Skeletal muscle satellite cell (primary cell): ENCODE measurements around the gene NAT9. TPM values are rescaled to one million over a fixed set of nuclear protein-coding genes. Genes with fewer than 3 reads are reported as not detected.

Experiments
- H3K27me3 ChIP-seq: 2 replicates; pipeline ENCODE4 v1.7.0; 2013; ENCODE audit warnings: low read length; ENCODE audit not compliant: control insufficient read depth, insufficient read depth
- H3K36me3 ChIP-seq: 2 replicates; pipeline ENCODE4 v1.7.0; 2013; ENCODE audit warnings: mild to moderate bottlenecking, control low read depth, low read length; ENCODE audit not compliant: insufficient read depth
- H3K4me1 ChIP-seq: 2 replicates; pipeline ENCODE4 v1.7.0; 2013; ENCODE audit warnings: low read length; ENCODE audit not compliant: control insufficient read depth, insufficient read depth
- H3K4me2 ChIP-seq: 2 replicates; pipeline ENCODE4 v1.7.0; 2013; ENCODE audit warnings: mild to moderate bottlenecking, low read length
- H3K4me3 ChIP-seq: 2 replicates; pipeline ENCODE4 v1.7.0; 2013; ENCODE audit warnings: low read length
- H3K9ac ChIP-seq: 2 replicates; pipeline ENCODE4 v1.7.0; 2013; ENCODE audit warnings: mild to moderate bottlenecking, low read depth, low read length, moderate library complexity
- H3K9me3 ChIP-seq: replicated peaks from 2 replicates; pipeline ENCODE4 v1.7.0; 2013; ENCODE audit warnings: mild to moderate bottlenecking, control low read depth, low read length
- total RNA-seq: library from RNA; depleted of rRNA; stranded (reverse); fragments of >200 nt; gene quantifications from 2 replicates; pipeline ENCODE4 v1.2.3, GENCODE V29; 2012; rRNA removed

Gene NAT9, protein sequence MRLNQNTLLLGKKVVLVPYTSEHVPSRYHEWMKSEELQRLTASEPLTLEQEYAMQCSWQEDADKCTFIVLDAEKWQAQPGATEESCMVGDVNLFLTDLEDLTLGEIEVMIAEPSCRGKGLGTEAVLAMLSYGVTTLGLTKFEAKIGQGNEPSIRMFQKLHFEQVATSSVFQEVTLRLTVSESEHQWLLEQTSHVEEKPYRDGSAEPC
- 22.7 and 35.0 TPM in 2 replicates for total RNA-seq

DNA sequence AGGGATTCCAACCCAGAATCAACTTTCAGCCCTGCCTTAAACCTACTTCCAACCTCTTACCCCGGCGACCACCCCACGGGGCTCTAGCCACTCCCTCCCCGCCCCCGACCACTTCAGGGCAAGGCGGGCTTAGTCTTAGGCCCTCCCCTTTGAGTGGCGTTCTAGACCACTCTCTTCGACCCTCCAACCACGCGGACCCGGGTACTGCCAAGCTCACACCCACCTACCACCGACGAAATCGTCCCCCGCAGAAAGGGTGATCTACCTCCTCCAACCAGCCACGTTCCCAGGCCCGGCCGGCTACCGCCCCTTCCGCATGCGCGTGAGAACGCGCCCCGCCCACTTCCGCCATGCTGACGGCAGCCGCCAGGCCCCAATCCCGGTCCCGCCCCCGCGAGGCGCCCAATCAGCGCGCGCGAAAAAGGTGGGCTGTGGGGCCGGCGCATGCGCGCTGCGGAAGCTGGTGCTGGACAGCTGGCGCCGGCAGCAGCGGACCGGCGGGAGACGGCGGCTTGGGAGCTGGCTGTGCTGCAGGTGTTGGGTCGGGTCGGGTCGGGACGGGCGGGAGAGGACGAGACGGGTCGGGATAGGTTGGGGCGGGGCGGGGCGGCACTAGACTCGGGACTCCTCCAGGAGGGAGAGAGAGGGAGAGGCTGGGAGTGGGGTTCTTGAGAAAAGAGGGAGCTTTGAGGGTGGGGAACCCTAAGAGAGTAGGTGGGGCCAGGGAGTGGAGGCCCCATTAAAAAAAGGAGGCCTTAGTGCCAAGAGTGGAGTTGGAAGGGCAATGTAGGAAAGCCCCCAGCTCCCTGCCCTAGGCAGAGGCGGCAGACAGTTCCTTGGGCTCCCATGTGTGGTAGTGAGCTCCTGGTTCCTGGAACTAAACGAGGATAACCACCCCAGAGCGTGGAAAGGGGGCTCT is at the start of gene NAT9:
Gene NAT9, minus strand, starts transcription at position 302 of the 919 bp plus-strand sequence. CDS start 647 bp downstream, outside the sequence.
- Histone ChIP-seq H3K4me3 (peak within 1 kb of the TSS; percentile 97), H3K36me3 (peaks cover 39% of the 10 kb centered on the region), H3K9ac (peak within 1 kb of the TSS; percentile 93), H3K4me1 (peaks cover 28% of the 10 kb centered on the region), H3K4me2 (peak within 1 kb of the TSS; percentile 98), H3K27me3 (no peaks in the 10 kb centered on the region), H3K9me3 (no peaks in the 10 kb centered on the region)

DNA sequence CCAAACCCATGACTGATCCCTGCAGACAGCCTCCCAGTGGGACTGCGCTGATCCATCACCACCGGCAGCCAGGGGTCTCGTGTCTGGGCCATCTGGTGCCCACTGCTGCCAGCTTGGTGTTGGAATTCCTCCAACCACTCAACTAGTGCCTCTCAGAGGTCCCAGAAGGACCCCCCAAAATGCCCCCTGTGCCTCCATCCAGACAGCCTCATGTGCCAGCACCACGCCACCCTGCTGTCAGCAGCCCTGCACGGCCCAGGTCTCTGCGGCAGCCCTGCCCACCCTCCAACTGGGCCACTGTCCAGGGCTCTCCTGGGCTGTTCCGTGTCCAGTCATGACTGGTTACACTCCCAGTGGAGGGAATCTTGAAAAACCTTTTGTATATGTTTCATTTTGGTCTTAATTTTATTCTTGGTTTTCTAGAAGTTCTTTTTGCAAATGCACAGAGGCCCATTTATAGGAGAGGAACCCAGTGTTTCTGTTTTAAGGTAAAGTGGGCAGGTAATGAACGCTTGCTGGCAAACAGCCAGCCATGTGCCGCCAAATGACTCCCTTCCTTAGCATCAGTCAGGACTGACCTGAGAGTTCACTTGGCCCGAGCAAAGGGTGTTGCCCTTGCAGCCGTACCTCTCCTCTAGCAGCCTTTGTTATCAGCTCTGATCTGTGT is 48.9 kb upstream of the NAT9 start:
- Histone ChIP-seq H3K9me3 (no peaks in the 10 kb centered on the region), H3K4me2 (no peak overlapping the region), H3K4me1 (no peaks in the 10 kb centered on the region), H3K9ac (no peak overlapping the region), H3K4me3 (no peak overlapping the region), H3K36me3 (peaks cover 17% of the 10 kb centered on the region), H3K27me3 (no peaks in the 10 kb centered on the region)

DNA sequence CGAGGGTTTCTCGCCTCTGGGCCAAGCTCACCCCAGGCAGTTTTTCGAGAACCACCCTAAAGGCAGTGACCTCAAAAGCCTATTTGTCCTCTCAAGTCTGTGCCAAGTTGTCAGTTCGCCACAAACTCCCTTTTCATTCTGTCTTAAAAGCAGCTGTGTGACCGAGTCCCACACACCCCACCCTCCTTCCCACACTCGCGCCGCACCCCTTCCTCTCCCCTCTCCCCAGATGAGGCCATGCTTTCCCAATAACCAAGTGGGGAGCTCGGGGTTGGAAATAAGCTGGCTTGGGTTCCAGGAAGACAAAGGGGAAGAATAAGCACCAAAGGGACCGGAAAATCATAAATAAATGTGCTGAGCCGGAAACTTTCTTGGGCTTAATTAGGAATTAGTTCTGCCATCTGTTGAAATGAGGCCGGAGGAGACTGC is 46.8 kb upstream of the NAT9 start:
- no peaks in the 10 kb centered on the region for H3K27me3 ChIP-seq
- H3K36me3 ChIP-seq = peaks cover 27% of the 10 kb centered on the region
- H3K9me3 ChIP-seq = no peaks in the 10 kb centered on the region
- no peak overlapping the region for H3K4me3 ChIP-seq
- no peaks in the 10 kb centered on the region for H3K4me1 ChIP-seq
- H3K9ac ChIP-seq = no peak overlapping the region
- H3K4me2 ChIP-seq = no peak overlapping the region

DNA sequence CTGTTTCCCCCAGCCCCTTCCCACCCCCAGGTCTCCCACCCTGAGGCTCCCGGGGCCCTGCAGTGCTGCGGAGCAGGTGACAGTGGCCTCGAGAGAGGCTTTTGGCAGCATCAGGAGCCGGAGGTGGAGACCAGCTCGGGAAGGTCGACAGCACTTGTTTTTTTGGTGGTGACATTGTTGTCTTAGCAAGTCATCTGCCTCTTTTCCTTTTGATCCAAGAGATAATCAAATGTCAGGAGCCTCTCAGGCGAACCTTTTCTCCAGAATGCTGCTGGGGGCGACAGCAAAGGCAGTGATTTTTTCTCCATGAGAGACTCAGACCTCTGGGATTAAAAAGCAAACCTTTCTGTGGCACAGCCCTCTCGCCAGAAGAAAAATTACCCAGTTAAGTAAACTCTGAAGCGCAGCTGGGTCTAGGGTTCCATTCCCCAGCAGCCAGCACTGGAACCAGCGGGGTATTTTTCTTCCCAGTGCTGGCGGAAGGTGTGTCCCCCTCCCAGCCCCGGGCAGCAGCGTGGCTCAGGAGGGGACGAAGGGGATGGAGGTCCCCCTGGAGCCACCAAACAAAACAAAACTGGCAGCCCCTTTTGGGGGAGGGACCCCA is 46.3 kb upstream of the NAT9 start:
- Histone ChIP-seq H3K4me1 (no peaks in the 10 kb centered on the region), H3K4me2 (no peak overlapping the region), H3K36me3 (peaks cover 27% of the 10 kb centered on the region), H3K9me3 (no peaks in the 10 kb centered on the region), H3K27me3 (no peaks in the 10 kb centered on the region), H3K4me3 (no peak overlapping the region), H3K9ac (no peak overlapping the region)

DNA sequence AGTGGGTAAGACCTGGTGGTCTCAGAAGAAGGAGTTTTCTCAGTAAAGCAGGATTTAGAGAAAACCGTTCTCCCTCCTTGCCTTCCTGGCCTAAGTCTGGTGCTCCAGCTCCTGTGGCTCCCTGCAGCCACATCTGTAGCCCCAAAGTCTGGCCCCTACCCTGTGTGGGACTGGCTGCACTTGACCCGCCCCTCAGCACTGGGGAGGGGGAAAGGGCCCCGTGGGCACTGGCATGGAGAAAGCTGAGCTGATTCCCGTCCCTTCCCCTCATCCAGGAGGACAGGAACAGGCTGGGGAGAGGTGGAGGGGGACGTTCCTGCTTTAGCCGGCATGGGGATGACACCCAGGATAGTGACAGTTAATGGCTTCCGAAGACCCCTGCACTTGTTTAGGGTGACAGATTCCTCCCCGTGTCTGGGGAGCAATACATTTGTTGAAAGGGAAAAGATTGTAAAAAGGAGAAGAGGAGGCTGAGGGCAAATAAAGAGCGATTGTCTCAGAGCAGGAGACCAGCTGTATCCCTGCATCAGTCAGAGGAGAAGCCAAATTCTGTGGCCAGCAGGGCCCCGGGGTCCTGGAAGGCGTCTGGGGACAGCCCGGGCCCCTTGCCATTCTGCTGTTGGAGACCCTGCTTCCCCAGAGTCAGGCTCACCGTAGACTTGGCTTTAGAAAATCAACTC is 45.6 kb upstream of the NAT9 start:
- H3K9ac ChIP-seq = no peak overlapping the region
- no peak overlapping the region for H3K4me3 ChIP-seq
- no peak overlapping the region for H3K4me2 ChIP-seq
- no peaks in the 10 kb centered on the region for H3K4me1 ChIP-seq
- H3K36me3 ChIP-seq = peaks cover 31% of the 10 kb centered on the region
- H3K27me3 ChIP-seq = no peaks in the 10 kb centered on the region
- H3K9me3 ChIP-seq = no peaks in the 10 kb centered on the region

DNA sequence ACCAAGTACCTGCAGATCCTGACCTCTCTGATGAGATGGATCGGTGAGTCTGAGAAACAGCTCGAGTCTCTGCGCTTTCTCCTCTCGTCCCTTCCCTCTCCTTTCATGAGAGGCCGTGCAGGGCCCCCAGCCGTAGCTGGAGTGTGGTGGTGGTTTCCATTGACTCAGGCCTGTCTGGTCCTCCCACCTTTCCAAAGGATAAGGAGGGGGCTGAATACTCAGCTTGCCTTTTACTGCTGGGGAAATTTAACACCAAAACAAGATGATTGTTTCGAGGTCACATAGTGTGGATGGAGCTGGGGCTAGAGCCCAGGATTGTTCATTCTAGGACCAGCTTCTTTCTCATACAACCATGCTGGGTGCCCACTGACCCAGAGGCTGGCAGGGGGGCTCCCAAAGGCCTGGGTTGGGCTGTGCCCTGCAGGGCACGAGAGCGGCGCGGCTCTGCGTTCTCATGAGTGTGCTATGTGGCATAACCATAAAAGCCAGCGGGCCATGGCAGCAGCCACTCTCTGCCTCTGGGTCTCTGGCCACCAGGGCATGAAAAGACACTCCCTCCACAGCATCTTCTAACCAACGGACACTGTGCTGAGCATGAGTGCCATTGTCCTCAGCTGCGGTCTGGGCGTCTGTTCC is 43.8 kb upstream of the NAT9 start:
- Histone ChIP-seq H3K4me2 (no peak overlapping the region), H3K9me3 (no peaks in the 10 kb centered on the region), H3K9ac (no peak overlapping the region), H3K27me3 (no peaks in the 10 kb centered on the region), H3K36me3 (peaks cover 22% of the 10 kb centered on the region), H3K4me3 (no peak overlapping the region), H3K4me1 (no peaks in the 10 kb centered on the region)

DNA sequence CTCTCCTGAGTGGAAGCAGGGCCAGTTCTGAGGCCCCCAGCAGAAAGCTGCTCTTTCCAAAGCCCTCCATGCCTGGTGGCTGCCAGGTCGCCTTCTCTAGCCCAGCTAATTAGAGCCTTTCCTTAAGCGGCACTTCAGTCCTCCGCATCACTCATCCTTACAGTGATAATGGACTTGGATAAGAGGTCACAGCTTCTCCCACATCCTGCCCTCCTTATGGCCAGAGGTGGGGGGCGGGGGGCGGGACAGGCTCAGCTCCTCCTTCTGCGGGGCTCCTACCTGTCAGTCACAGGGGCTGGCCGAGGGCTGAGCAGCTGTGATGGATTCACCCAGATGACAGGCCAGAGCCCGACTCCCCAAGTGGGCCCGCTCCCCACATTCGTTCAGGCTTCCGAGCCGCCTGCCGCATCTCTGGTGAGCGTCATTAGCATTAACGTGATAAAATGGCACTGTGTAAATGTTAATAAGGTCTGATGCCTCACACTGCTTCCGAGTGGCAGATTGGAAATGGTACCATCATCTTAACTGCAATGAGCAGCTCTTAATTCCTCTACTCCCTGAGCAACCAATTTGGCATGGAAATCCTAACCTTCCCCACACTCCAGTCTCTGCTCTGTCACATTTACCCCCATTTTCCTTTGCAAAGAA is 42.3 kb upstream of the NAT9 start:
- Histone ChIP-seq H3K4me3 (no peak overlapping the region), H3K9me3 (no peaks in the 10 kb centered on the region), H3K4me2 (no peak overlapping the region), H3K27me3 (no peaks in the 10 kb centered on the region), H3K9ac (no peak overlapping the region), H3K36me3 (peaks cover 22% of the 10 kb centered on the region), H3K4me1 (no peaks in the 10 kb centered on the region)

DNA sequence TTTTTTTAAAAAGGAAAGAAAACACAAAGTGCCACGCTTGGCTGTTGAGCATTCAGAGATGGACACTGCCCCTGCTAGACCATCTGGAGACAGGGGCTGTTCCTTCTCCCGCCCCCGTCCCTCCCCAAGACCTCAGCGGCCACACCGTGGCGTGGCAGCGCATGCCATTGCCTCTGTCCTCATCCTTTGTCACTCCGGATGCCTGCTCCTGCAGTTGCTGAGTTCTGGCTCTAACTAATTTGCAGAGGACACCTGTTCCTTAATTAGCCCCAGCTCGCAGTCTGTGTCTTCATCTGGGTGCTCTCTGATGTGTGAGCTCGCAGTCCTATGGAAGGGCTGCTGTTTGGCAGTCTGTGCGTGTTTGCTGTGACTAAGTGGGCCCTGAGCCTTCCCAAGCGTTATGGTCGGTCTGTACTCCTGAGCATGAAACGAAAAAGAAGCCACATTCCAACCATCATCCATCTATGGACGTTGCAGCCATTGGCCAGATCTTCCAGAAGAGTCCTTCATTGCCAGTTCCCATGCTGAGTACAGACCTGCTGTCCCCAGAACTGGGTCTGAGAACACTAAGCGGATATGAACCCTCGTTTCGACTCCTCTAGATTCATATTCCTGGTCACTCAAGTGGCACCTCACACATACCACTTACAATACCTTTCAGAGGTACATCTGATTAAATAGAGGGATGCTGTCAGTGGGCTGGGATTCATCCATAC is 40.9 kb upstream of the NAT9 start:
- Histone ChIP-seq H3K27me3 (no peaks in the 10 kb centered on the region), H3K4me2 (no peak overlapping the region), H3K4me3 (no peak overlapping the region), H3K36me3 (peaks cover 22% of the 10 kb centered on the region), H3K9ac (no peak overlapping the region), H3K9me3 (no peaks in the 10 kb centered on the region), H3K4me1 (no peaks in the 10 kb centered on the region)

DNA sequence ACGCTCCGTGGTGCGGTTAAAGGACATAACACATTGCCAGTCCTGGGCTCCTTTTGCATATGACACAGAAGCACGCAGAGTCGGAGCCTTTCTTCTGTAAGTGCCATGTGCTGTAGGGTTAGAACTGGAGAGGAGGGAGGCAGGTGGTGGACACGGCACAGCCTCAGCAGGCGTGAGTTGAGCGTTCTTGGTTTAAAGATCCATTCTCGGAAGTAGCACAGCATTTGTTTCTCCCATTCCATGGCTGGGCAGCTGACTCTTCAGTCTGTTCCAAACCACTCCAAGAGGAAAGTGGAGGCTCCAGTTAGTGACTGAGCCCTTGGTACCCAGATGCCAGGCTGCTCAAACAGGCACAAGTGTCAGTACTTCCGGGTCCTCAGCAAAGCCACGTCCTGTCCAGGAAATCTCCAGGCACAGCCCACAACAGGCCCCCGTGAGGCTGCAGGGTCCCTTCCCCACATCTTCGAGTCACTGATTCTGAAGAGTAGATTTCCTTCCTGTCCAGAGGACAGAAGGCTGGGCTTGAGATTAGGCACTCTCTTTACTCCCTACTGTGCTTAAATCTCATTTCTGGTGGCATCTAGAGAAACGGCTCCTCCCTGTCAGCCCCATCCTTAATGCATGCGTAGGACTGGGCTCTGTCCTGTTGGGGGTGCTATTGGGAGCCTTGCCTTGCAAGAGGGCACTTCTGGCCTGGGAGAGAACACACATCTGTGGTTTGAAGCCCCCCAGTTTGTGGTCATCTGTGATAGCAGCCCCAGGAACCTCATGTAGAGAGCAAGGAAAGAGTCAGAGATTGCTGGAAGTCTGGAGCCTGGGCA is 39.6 kb upstream of the NAT9 start:
- no peaks in the 10 kb centered on the region for H3K27me3 ChIP-seq
- H3K4me2 ChIP-seq = no peak overlapping the region
- no peak overlapping the region for H3K9ac ChIP-seq
- H3K36me3 ChIP-seq = peaks cover 18% of the 10 kb centered on the region
- no peaks in the 10 kb centered on the region for H3K9me3 ChIP-seq
- no peaks in the 10 kb centered on the region for H3K4me1 ChIP-seq
- no peak overlapping the region for H3K4me3 ChIP-seq
